Endothelial cell of umbilical vein (primary cell): ENCODE data around the gene PEAR1.

Experiments used
- CTCF ChIP-seq, 2 donors: IDR thresholded peaks; 1 replicate in 1 of 2; 2 replicates in 1 of 2; pipeline ENCODE4 v1.5.1; 2011; ENCODE audit warnings: low read length in 2 of 2, mild to moderate bottlenecking in 2 of 2, moderate library complexity in 2 of 2, control low read depth in 1 of 2, inconsistent platforms in 1 of 2, low read depth in 1 of 2; ENCODE audit not compliant: insufficient read depth in 1 of 2; ENCODE audit errors: extremely low read depth in 1 of 2
- EZH2 ChIP-seq: IDR thresholded peaks from 2 replicates; pipeline ENCODE4 v1.6.1; 2012; ENCODE audit warnings: borderline replicate concordance, low read depth, mild to moderate bottlenecking, moderate library complexity, low read length, inconsistent platforms; ENCODE audit not compliant: severe bottlenecking
- POLR2A ChIP-seq: IDR thresholded peaks from 2 replicates; pipeline ENCODE4 v1.6.1; 2012; ENCODE audit warnings: low read depth, mild to moderate bottlenecking, control low read depth, low read length
- POLR2AphosphoS5 ChIP-seq: IDR thresholded peaks from 2 replicates; pipeline ENCODE4 v1.6.1; 2012; ENCODE audit warnings: low read depth, mild to moderate bottlenecking, control low read depth, low read length, moderate library complexity; ENCODE audit not compliant: insufficient read depth

- TF ChIP-seq CTCF (IDR thresholded peaks at IDR 0.05; ENCODE audit: extremely low read depth in 1 of 2, insufficient read depth in 1 of 2, low read depth in 1 of 2, low read length in 2 of 2) = no peak
- no peak for TF ChIP-seq POLR2A
- no peak for TF ChIP-seq EZH2
- TF ChIP-seq POLR2AphosphoS5 = no peak
Observed at GRCh38 chr1:156912861-156913808, 19.6 kb downstream of the PEAR1 start.
